Measurements from ENCODE around the gene CCDC78. TPM values are rescaled to one million over a fixed set of nuclear protein-coding genes. Genes with fewer than 3 reads are reported as not detected.

The CCDC78 gene
- polyA plus RNA-seq, 1 experiment, result 2.4 TPM

DNA sequence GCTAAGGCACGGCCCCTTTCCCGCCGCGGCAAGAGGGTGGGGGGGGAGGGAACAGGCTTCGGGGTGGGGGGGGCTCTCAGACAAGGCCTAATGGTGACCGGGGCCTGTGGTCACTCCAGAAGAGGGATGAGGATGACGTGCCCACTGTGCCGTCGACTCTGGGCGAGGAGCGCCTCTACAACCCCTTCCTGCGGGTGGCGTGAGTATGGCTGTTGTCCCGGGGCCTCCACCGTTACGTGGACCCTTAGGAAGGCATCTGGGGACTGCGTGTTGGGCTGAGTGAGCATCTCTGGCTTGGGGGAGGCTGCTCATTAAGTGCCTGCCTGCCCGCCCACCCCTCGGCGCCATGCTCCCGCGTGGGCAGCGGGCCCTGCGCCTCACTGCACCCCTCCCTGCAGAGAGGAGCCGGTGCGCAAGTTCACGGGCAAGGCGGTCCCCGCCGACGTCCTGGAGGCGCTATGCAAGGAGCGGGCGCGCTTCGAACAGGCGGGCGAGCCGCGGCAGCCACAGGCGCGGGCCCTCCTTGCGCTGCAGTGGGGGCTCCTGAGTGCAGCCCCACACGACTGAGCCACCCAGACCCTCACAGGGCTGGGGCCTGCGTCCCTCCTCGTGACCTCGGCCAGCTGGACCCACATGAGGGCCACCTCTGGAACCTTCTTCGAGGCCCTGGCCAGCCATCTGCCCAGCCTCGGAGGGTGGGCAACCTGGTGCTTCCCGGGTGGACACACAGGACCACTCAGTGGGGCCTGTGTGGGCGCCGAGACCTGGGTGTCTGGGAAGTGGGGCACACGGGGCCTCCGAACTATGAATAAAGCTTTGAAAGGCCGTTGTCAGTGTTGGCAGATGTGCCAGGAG is 2.9 kb upstream of the CCDC78 start:
- Histone ChIP-seq H3K36me3 (ENCODE audit: control insufficient read depth, insufficient read depth, low read length) (peaks cover 15% of the 10 kb centered on the region), H3K27me3 (ENCODE audit: control insufficient read depth, insufficient read depth, low read length) (no peaks in the 10 kb centered on the region), H3K4me3 (ENCODE audit: low read depth, low read length) (peak overlapping the region; percentile 66)
- CTCF ChIA-PET, result interaction anchor here (1.1 to 2.8 kb wide), 3 partner anchors 10 to 17 kb away, joined by 3 to 14 read pairs (median 3); partner anchors contain the start of gene CIAO3
- no peak for DNase-seq (ENCODE audit: low read depth)
- POLR2A ChIA-PET, result interaction anchor here (1.0 kb wide), 1 partner anchor 14 kb away, joined by 3 read pairs; the partner anchor contains the start of gene METRN
- TF ChIP-seq, protein P1, sequence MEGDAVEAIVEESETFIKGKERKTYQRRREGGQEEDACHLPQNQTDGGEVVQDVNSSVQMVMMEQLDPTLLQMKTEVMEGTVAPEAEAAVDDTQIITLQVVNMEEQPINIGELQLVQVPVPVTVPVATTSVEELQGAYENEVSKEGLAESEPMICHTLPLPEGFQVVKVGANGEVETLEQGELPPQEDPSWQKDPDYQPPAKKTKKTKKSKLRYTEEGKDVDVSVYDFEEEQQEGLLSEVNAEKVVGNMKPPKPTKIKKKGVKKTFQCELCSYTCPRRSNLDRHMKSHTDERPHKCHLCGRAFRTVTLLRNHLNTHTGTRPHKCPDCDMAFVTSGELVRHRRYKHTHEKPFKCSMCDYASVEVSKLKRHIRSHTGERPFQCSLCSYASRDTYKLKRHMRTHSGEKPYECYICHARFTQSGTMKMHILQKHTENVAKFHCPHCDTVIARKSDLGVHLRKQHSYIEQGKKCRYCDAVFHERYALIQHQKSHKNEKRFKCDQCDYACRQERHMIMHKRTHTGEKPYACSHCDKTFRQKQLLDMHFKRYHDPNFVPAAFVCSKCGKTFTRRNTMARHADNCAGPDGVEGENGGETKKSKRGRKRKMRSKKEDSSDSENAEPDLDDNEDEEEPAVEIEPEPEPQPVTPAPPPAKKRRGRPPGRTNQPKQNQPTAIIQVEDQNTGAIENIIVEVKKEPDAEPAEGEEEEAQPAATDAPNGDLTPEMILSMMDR (IDR thresholded peaks at IDR 0.05; ENCODE audit: insufficient read depth, low read depth, low read length), result no peak

DNA sequence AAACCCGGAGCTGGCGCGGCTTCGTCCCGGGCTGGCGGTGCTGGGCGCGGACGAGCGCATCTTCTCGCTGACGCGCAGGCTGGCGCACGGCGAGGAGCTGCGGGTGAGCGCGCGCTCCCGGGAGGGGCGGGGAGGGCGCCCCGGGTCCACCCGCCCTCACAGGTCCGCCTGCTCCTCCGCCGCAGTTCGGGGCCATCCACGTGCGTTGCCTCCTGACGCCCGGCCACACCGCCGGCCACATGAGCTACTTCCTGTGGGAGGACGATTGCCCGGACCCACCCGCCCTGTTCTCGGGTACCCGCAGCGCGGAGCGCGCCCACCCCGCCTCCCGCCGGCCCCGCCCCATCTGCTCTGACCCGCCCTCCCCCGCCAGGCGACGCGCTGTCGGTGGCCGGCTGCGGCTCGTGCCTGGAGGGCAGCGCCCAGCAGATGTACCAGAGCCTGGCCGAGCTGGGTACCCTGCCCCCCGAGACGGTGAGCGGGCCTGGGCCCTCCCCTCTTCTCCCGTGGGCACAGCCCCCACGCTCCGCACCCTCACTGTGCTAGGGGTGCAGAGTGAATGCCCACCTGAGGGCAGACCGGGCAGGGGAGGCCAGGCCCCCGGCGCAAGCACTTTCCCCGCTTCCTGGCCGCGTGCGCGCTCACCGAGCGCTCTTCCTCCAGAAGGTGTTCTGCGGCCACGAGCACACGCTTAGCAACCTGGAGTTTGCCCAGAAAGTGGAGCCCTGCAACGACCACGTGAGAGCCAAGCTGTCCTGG is 2.1 kb upstream of the CCDC78 start:
- TF ChIP-seq, protein P1 (IDR thresholded peaks at IDR 0.05; ENCODE audit: insufficient read depth, low read depth, low read length), result no peak
- POLR2A ChIA-PET, result interaction anchor here (1.0 kb wide), 1 partner anchor 13 kb away, joined by 3 read pairs; the partner anchor contains the start of gene METRN
- no peak for DNase-seq (ENCODE audit: low read depth)
- H3K27me3 ChIP-seq (ENCODE audit: control insufficient read depth, insufficient read depth, low read length), result no peaks in the 10 kb centered on the region
- H3K4me3 ChIP-seq (ENCODE audit: low read depth, low read length), result peak overlapping the region; percentile 66
- CTCF ChIA-PET, result interaction anchor here (1.5 to 2.8 kb wide), 2 partner anchors 16 to 60 kb away, joined by 3 to 14 read pairs; partner anchors contain the start of gene RPUSD1
- peaks cover 11% of the 10 kb centered on the region for H3K36me3 ChIP-seq (ENCODE audit: control insufficient read depth, insufficient read depth, low read length)

DNA sequence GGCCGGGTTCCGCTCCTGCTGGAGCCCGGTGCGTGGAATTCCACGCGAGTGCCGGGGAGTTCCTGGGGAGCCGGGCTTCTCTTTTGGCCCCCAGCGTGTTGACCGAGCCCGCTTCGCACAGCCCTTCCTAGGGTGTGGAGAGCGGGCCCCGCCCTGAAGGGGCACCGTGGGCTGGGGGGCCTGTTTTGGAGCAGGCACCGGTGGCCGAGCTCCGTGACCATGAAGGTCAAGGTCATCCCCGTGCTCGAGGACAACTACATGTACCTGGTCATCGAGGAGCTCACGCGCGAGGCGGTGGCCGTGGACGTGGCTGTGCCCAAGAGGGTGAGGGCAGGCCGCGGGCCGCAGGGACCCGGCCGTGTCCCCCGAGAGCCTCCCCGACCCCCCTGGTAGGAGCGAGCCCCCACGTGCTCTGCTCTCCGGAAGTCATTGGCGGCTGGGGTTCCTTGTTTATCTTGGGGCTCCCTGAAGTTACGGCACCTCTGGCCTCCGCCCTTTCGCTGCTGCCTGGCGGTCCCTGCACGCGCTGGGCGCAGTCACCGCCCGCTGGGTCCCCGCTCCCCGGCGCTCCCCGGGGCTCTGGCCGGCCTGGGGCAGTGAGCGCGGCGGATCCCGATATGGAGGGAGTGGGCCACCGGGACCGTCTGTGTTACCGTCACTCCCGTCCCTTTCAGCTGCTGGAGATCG is 1.2 kb upstream of the CCDC78 start:
- TF ChIP-seq, protein P1 (IDR thresholded peaks at IDR 0.05; ENCODE audit: insufficient read depth, low read depth, low read length), result no peak
- Histone ChIP-seq H3K36me3 (ENCODE audit: control insufficient read depth, insufficient read depth, low read length) (peaks cover 7% of the 10 kb centered on the region), H3K27me3 (ENCODE audit: control insufficient read depth, insufficient read depth, low read length) (no peaks in the 10 kb centered on the region), H3K4me3 (ENCODE audit: low read depth, low read length) (peak overlapping the region; percentile 66)
- no peak for DNase-seq (ENCODE audit: low read depth)
- ChIA-PET POLR2A (no interaction called here), CTCF (interaction anchor here (1.5 to 2.8 kb wide), 2 partner anchors 15 to 60 kb away, joined by 3 to 14 read pairs; partner anchors contain the start of gene RPUSD1)

DNA sequence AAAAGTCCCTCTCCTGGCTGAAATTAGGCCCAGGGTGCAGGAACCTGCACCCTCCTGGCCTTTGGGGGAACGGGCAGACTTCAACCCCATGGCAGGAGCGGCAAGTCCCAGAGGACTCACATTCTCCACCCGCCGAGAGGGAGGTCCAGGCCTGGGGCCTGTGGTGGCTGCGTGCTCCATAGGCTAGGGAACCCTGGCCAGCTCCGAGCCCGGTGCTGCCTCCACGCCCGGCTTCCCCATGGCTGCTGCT is 130 bp downstream of the CCDC78 start:
- no peak overlapping the region for H3K4me3 ChIP-seq (ENCODE audit: low read depth, low read length)
- 0 out of 2 replicates have a peak, but pooled peaks cover 2% of the 10 kb centered on the region for H3K36me3 ChIP-seq (ENCODE audit: control insufficient read depth, insufficient read depth, low read length)
- no peaks in the 10 kb centered on the region for H3K27me3 ChIP-seq (ENCODE audit: control insufficient read depth, insufficient read depth, low read length)
- no peak for DNase-seq (ENCODE audit: low read depth)
- ChIA-PET POLR2A (no interaction called here), CTCF (interaction anchor here (1.3 to 2.9 kb wide), 3 partner anchors 10 to 15 kb away, joined by 3 to 18 read pairs (median 14); partner anchors contain the start of gene METRN)
- TF ChIP-seq, protein P1 (IDR thresholded peaks at IDR 0.05; ENCODE audit: insufficient read depth, low read depth, low read length), result no peak
